AG09309 (cell line): ENCODE measurements around the gene MTUS2.

Experiments used
- DNase-seq: peaks from one replicate; pipeline ENCODE4 v3.0.0-alpha.2; 2010; ENCODE audit warnings: low read depth
- H3K4me3 ChIP-seq: 2 replicates; pipeline ENCODE4 v1.5.1; 2011; ENCODE audit warnings: mild to moderate bottlenecking, low read depth, low read length, moderate library complexity; ENCODE audit not compliant: control insufficient read depth
- TF ChIP-seq, protein P1 (sequence below): IDR thresholded peaks from 2 replicates; pipeline ENCODE4 v1.5.1; 2011; ENCODE audit warnings: mild to moderate bottlenecking, low read depth, low read length, inconsistent platforms; ENCODE audit not compliant: insufficient read depth, control insufficient read depth; ENCODE audit errors: missing control alignments

The MTUS2 gene

DNA sequence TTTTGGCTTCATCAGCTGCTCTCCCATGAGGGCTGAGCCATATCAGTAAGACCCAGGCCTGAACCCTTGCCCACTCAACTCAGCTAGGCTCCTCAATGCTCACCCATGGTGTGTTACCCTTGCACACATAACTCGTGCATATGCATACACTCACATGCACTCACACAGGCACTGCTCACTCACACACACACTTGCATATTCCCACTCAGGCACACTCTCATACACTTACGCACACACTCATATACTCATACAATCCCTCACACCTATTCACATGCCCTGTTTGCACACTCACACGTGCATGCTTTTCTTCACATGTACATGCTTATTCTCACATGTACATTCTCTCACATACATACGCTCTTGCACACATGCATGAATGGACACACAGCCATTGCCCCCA is 681.5 kb downstream of the MTUS2 start:
- DNase-seq, result no peak
- TF ChIP-seq, protein P1, sequence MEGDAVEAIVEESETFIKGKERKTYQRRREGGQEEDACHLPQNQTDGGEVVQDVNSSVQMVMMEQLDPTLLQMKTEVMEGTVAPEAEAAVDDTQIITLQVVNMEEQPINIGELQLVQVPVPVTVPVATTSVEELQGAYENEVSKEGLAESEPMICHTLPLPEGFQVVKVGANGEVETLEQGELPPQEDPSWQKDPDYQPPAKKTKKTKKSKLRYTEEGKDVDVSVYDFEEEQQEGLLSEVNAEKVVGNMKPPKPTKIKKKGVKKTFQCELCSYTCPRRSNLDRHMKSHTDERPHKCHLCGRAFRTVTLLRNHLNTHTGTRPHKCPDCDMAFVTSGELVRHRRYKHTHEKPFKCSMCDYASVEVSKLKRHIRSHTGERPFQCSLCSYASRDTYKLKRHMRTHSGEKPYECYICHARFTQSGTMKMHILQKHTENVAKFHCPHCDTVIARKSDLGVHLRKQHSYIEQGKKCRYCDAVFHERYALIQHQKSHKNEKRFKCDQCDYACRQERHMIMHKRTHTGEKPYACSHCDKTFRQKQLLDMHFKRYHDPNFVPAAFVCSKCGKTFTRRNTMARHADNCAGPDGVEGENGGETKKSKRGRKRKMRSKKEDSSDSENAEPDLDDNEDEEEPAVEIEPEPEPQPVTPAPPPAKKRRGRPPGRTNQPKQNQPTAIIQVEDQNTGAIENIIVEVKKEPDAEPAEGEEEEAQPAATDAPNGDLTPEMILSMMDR, result no peak
- H3K4me3 ChIP-seq, result no peak overlapping the region

DNA sequence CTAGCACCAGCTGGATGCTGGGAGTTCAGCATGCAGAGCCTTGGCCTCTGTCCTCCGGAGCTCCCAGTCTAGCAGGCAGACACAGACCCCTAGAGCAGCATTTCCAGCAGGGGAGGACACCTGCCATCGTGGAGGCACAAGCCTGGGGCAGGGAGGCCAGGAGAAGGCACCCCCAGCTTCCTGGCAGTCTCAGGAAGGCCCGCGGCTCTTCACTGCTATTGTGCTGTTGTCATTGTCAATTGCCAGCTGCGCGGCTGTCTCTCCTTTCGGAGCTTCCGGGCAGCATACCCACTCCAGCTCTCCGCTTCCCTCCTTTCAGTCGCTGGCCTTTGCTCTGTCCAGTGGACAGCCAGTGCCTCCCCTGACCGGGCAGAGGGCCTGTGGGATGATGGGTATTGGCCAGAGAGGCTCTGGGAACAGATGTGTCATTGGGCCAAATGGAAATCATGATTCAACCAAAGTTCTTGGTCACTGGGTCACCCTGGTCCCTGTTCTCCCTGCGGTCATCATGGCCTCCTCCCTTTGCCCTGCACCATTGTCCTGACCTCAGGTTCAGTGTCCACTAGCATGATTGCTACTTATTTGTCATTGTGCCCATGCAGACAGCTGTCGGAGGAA is 682.4 kb downstream of the MTUS2 start:
- TF ChIP-seq, protein P1, result no peak
- no peak for DNase-seq
- no peak overlapping the region for H3K4me3 ChIP-seq

DNA sequence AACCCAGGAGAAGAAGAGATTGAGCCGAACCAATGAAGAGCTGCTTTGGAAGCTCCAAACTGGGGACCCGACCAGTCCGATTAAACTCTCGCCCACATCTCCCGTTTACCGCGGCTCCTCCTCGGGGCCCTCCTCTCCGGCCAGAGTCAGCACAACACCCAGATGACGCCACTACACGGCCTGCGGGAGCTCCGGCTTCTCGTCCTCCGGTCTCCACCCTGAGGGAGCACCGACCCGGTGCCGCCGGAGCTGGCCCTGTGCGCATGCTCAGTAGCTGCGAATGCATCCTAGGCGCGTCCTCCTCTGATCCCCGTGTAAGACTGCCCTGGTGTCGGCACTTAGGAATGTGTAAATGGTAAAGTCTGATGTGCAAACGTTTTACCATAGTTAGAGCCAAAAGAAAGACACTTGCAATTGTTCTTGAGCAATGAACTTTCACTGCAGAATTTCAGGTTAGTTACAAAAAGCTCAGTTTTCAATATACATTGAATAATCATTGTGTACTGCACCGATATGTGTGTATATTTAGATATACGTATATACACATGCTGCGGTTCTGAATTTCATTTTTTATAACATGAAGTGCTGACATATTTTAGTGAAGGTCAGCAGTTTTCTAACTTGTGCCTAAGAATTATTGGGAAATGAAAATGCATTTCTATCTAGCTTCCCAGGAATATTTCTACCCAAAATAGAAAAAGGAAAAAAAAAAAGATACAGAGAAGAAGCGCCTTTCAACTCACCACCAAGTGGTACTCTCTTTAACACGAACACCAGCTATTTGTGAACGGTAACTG is 683.1 kb downstream of the MTUS2 start:
- no peak overlapping the region for H3K4me3 ChIP-seq
- DNase-seq, result no peak
- TF ChIP-seq, protein P1, result no peak

DNA sequence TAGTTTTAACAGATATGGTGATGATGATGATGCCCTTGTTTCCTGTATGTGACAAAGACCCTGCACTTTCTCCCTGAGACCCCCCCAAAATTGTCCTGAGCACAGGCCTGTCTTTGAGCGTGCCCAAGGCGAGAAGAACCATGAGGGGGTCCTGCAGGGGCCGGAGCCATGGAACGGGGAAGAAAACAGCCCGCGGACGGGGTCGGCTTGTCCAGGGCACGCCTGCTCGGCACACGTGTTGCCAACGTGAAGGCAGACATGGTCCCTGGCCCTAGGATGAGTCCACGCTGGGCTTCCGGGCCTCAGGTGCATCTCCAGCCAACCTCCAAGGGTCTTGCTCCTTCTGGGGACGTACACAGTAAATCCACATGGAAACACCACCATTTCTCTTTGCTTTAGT is 684.6 kb downstream of the MTUS2 start:
- DNase-seq, result no peak
- H3K4me3 ChIP-seq, result no peak overlapping the region
- TF ChIP-seq, protein P1, result no peak

DNA sequence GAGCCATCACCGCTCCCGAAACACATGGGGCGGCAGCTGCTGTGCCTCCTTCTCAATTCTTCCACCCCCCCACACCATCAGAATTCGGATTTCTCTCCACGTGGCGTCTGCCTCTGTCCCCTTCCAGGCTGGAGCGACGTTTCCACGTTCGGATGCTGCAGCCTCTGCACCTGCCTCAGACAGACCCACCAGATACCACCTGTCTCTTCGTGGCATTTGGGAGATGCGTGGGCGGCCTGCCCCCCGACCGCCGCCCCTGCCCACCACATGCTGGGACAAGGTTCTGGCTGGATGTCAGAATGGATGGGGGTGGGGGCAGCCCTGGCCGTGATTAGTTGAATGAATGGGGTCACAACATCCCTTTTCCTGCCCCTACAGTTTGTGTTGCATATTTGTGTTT is 685.4 kb downstream of the MTUS2 start:
- H3K4me3 ChIP-seq, result no peak overlapping the region
- DNase-seq, result no peak
- TF ChIP-seq, protein P1, result no peak

DNA sequence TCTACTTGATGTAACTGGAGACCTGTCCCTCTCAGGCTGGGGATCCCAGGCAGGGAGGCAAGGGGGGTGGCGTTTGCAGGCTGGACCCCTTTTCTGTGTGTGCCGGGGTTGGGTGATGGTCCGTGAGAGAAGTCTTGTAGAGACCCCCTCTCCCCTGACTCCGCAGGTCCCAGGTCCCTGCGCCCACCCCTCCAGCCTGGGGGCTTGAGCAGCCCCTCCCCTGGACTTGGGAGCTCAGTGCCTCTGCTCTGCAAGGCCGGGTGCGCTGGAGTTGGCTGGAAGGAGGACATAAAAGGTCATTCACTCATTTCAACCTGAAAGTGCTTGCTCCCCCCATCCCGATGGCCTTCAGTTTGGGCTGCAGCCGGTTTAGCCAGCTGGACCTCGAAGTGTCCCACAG is 685.8 kb downstream of the MTUS2 start:
- no peak overlapping the region for H3K4me3 ChIP-seq
- DNase-seq, result no peak
- TF ChIP-seq, protein P1, result no peak
